Panc1 (cell line): Measurements from ENCODE around the gene FGL2. TPM values are rescaled to one million over a fixed set of nuclear protein-coding genes. Genes with fewer than 3 reads are reported as not detected.

Experiments used
- ATAC-seq: fragments of 200-7000 bp; cut with Tn5 transposase; 2 replicates; pipeline ENCODE4 v1.9.1; 2020; ENCODE audit warnings: mild to moderate bottlenecking, moderate library complexity
- BruUV-seq: library from RNA; stranded (reverse); fragments of 400-500 nt; replicated peaks from 2 replicates; lab custom pipeline; 2021; lab: Mats Ljungman, UMichigan
- CTCF ChIA-PET: fragments of 300-600 bp; sonication (Branson Sonifier 250); formaldehyde crosslinking; loops from one replicate; lab custom pipeline; 2022; ENCODE audit warnings: antibody characterized with exemption; lab: Charles Lee
- POLR2A ChIA-PET: fragments of 300-600 bp; sonication (Branson Sonifier 250); formaldehyde crosslinking; loops from one replicate; lab custom pipeline; 2022; ENCODE audit warnings: antibody characterized with exemption; lab: Charles Lee
- DNase-seq: peaks from one replicate; pipeline ENCODE4 v3.0.0-alpha.2; 2010; ENCODE audit warnings: low read depth, low spot score
- H3K27ac ChIP-seq: 2 replicates; pipeline ENCODE4 v1.5.1; 2011; ENCODE audit warnings: mild to moderate bottlenecking, low read length, inconsistent platforms
- H3K27me3 ChIP-seq: fragments of 200-500 bp; sonication (Bioruptor generic); 2 replicates; pipeline ENCODE4 v1.6.0; 2014; ENCODE audit warnings: low read length, inconsistent platforms; ENCODE audit not compliant: control insufficient read depth, insufficient read depth
- H3K36me3 ChIP-seq: fragments of 200-500 bp; sonication (Bioruptor generic); 2 replicates; pipeline ENCODE4 v1.5.1; 2014; ENCODE audit warnings: inconsistent platforms, mild to moderate bottlenecking, low read length, moderate library complexity; ENCODE audit not compliant: control insufficient read depth, insufficient read depth
- H3K4me1 ChIP-seq: 2 replicates; pipeline ENCODE4 v1.5.1; 2011; ENCODE audit warnings: inconsistent platforms, mild to moderate bottlenecking, low read length, moderate library complexity; ENCODE audit not compliant: control insufficient read depth, insufficient read depth
- H3K4me3 ChIP-seq, 2 experiments: 2 replicates each; pipeline ENCODE4 v1.5.1; 2011 to 2012; ENCODE audit warnings: low read depth in 2 of 2, low read length in 2 of 2, mild to moderate bottlenecking in 2 of 2, inconsistent platforms in 1 of 2, moderate library complexity in 1 of 2
- H3K9me3 ChIP-seq: fragments of 200-500 bp; sonication (Bioruptor generic); 2 replicates; pipeline ENCODE4 v1.5.1; 2014; ENCODE audit warnings: low read depth, mild to moderate bottlenecking, inconsistent platforms, low read length, moderate library complexity; ENCODE audit not compliant: control insufficient read depth, insufficient read depth
- CTCF ChIP-seq: fragments of 450-650 bp; IDR thresholded peaks from 2 replicates; pipeline ENCODE4 v1.5.1; 2017; ENCODE audit warnings: mild to moderate bottlenecking
- POLR2AphosphoS5 ChIP-seq: IDR thresholded peaks from 2 replicates; pipeline ENCODE4 v1.6.1; 2012; ENCODE audit warnings: mild to moderate bottlenecking, low read depth, low read length, moderate library complexity
- REST ChIP-seq, 2 experiments: IDR thresholded peaks; 2 replicates each; pipeline ENCODE4 v1.6.1; 2011 to 2012; ENCODE audit warnings: low read depth in 2 of 2, control low read depth in 1 of 2, low read length in 1 of 2, mild to moderate bottlenecking in 1 of 2, moderate library complexity in 1 of 2; ENCODE audit not compliant: insufficient read depth in 1 of 2
- SIN3A ChIP-seq: IDR thresholded peaks from 2 replicates; pipeline ENCODE4 v1.6.1; 2012; ENCODE audit warnings: low read depth, mild to moderate bottlenecking, low read length, moderate library complexity, borderline replicate concordance; ENCODE audit not compliant: insufficient read depth
- TCF7L2 ChIP-seq: IDR thresholded peaks from 2 replicates; pipeline ENCODE4 v1.6.1; 2011; ENCODE audit warnings: mild to moderate bottlenecking, low read depth, low read length, inconsistent platforms
- in situ Hi-C: cut with HindIII; loops from 2 replicates; pipeline ENCODE4 v1.10.0; 2016; ENCODE audit warnings: low sequenced_read_pairs, low pct_unique_long_range_greater_than_20kb
- intact Hi-C: fragments of 100-400 bp; cut with micrococcal nuclease; formaldehyde crosslinking; loops from one replicate; pipeline ENCODE4 v1.10.0; 2022; ENCODE audit not compliant: unreplicated experiment
- total RNA-seq: library from RNA; stranded (reverse); gene quantifications from one replicate; pipeline ENCODE4 v1.2.1, GENCODE V29; 2021; ENCODE audit not compliant: unreplicated experiment

FGL2 gene
- total RNA-seq, 1 experiment from 2014 or later: not detected

- in situ Hi-C loops: no loop called here
- BruUV-seq: no TSS peak
Observed at GRCh38 chr7:77182261-77182660, 17.4 kb downstream of the FGL2 start.

GRCh38 chr7:77181734-77182133 is 17.9 kb downstream of the FGL2 start:
- H3K27ac ChIP-seq: no peak overlapping the region
- no peak overlapping the region for H3K4me3 ChIP-seq
- ATAC-seq: no peak
- H3K27me3 ChIP-seq: no peaks in the 10 kb centered on the region
- ChIA-PET CTCF (no interaction called here), POLR2A (no interaction called here)
- intact Hi-C loops (loop anchor here (10.0 kb wide), 1 partner anchor 57 kb away; the partner anchor contains the start of gene CCDC146), in situ Hi-C loops (no loop called here)
- BruUV-seq: no TSS peak
- no peaks in the 10 kb centered on the region for H3K4me1 ChIP-seq
- no peak for DNase-seq
- no peaks in the 10 kb centered on the region for H3K9me3 ChIP-seq
- H3K36me3 ChIP-seq: no peaks in the 10 kb centered on the region
- TF ChIP-seq POLR2AphosphoS5 (no peak), TCF7L2 (no peak), CTCF (no peak), SIN3A (no peak), REST (IDR thresholded peaks at IDR 0.05; ENCODE audit: insufficient read depth in 1 of 2, low read depth in 2 of 2, low read length in 1 of 2) (no peak)

More at GRCh38 chr7:77182261-77182660, 17.4 kb downstream of the FGL2 start:
- Histone ChIP-seq H3K27me3 (no peaks in the 10 kb centered on the region), H3K9me3 (no peaks in the 10 kb centered on the region), H3K4me3 (no peak overlapping the region), H3K4me1 (no peaks in the 10 kb centered on the region), H3K27ac (no peak overlapping the region), H3K36me3 (no peaks in the 10 kb centered on the region)
- DNase-seq (no peak), ATAC-seq (no peak)
- ChIA-PET CTCF (no interaction called here), POLR2A (no interaction called here)
- intact Hi-C loops: loop anchor here (10.0 kb wide), 1 partner anchor 57 kb away; the partner anchor contains the start of gene CCDC146
- TF ChIP-seq SIN3A (no peak), POLR2AphosphoS5 (no peak), TCF7L2 (no peak), REST (IDR thresholded peaks at IDR 0.05; ENCODE audit: insufficient read depth in 1 of 2, low read depth in 2 of 2, low read length in 1 of 2) (no peak)
